HG03175 (cell line): ENCODE data around the gene GPR141.
A peak's percentile ranks its signal among the peaks of the same experiment; 100 is the strongest.

Experiments used
- ATAC-seq: cut with Tn5 transposase; IDR thresholded peaks from one replicate; pipeline ENCODE4 v1.9.1; 2021; ENCODE audit warnings: mild to moderate bottlenecking, moderate library complexity; ENCODE audit not compliant: unreplicated experiment

GPR141 gene, protein sequence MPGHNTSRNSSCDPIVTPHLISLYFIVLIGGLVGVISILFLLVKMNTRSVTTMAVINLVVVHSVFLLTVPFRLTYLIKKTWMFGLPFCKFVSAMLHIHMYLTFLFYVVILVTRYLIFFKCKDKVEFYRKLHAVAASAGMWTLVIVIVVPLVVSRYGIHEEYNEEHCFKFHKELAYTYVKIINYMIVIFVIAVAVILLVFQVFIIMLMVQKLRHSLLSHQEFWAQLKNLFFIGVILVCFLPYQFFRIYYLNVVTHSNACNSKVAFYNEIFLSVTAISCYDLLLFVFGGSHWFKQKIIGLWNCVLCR

DNA sequence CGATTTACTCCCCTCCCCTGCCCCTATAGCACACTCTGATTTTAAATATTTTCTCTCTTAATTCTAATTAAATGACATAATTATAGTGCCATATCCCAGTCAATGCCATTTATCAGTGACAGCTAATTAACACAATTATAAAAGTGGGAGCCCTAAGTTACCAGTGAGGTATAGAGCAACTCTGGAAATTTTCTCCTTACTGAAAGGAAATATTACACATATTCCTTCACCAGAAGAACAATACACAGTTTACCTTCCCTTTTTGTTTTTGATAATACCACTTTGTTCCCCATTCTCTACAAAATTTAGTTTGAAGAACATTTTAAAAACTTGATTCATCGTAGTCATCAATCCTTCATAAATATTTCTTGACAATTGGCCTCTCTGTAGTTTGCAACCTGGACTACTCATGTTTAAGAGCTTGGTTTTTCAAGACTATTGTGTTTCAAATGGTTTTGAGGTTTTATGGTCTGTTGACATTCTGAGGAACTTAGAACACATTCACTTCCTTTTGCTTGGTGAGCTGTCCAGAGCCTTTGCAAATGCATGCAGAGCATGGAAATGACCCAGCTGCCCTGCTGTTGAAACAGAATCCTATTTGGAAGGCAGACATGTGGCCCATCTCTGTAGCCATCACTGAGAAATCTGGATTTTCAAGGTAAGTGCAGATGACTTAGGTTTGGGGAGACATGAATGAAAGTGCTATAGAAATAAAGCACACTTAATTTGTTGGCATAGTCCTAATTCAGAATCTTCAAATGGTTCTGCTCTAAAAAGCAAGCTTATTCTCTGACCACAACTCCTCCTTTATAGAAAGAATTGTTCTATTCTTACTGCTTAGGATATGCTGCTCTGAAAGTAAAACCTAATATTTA is at the start of gene GPR141:
GPR141 (plus strand) TSS at position 521 of the 875 bp plus-strand sequence. CDS start 56,628 bp downstream, outside the sequence.
- ATAC-seq = peak; percentile 92

DNA sequence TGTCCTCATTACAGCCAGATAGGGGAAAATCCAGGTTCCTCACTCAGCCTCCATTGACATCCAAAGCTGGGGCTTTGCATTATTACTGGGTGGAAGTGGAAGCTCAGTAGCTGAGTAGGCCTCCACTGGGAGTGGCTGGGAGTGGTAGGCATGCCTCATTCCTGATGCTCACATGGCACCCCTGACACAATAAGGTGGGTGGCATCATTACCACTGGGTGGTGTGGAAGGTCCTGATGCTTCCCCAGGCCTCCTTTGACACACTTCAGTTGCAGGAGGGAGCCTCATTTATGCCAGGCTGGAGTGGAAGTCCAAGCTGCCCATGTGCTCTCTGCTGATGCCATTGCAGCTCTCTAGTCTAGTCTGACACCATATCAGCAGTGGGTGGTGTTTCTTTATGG is 48.2 kb upstream of the GPR141 start:
- no peak for ATAC-seq

DNA sequence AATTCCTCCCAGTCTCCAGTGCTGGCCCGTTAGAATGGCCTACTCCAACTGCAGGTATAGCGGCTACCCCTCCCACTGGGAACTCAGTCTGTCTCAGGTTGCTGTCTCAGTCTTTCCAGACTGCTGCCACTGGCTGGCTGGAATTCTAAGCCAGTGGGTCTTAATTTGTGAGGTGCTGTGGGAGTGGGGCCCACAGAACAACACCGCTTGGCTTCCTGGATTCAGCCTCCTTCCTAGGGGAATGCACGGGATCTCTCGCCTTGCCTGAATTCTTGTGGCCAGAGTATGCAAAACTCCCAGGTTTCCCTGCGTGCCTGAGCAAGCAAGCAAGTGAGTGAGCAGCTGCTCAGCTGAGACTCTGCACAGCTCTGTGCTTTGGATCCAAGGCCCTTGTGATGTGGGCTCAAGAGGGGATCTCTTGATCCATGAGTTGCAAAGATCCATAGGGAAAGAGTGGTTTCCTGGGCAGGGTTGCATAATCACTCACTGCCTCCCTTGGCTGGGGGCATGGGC is 41.5 kb upstream of the GPR141 start:
- ATAC-seq = no peak

DNA sequence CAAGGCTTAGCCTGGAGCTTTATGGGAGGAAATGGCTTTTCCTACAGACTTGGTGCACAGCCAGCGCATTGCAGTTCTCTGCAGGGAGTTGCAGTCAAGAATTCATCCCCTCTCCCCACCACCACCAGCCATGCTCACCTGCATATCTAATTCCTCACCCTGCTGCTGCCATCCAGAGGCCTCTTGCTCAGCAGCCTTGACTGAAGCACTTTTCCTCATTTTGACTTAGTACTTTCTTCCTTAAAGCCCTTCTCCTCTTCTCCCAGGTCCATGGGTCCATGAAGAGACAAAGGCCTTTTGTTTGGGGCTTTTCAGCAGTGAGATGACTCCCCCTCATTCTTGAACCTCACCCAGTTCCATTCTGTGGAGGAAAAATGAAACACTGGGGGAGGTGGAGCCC is 39.7 kb upstream of the GPR141 start:
- no peak for ATAC-seq

DNA sequence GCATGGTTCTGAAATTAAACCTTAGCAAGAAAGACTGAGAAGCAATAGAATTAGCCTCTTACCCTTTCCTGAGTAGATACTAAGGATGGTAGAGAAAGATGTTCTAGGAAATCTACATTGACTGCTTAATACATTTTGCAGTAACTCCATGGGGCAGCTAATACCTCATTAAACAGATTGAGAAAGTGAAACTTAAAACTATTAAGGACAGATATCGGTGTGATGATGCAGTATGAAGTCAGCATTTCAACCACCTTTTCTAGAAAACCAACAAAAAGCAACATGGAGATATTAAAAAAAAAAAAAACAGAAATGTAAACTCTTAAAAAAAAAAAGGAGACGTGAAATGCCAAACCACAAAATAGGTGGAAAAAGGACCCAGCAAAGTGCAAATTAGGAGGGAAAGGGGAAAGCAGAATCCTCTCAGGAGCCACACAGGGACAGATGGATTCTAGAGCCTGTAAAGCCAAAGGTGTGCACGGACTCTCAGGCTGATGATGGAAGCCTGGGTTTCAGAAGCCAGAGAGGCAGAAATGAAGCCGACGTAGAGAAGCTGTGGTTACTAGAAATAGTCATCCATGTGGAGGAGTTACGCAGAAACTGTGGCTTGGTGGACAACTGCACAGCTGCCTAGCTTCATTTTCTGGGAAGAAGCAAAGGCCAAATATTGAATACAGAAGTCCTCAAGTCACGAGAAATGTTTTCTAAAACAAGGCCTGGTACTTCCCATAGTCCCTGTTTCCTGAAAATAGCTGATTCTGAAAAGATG is 38.1 kb upstream of the GPR141 start:
- ATAC-seq = no peak

DNA sequence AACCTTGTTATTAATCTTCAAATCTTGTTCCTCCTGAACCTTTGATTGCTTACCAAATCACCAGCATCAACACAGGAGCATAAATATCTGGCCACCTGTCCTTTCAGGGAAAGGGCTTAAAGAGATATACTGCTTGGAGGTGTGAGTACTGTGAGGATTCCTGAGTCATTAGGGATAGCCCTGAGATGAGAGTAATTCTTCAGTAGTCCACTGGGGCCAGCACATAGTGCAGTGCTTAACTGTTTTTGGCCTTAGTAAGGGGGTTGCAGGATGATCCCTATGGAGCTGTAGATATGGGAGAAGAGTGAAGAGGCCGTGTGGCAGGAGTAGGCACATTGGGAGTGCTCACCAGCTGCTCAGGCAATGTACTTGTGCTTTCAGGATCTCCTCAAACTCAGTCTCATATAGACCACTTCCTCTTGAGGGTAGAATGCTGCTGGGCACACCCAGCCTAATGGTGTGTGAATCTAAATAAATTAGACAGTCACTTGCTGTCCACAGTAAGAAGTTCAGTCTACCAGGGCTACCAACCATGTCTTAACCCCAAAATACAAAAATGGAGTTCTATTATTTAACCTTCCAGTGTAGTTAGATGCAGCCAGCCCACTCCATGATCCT is 26.5 kb upstream of the GPR141 start:
- ATAC-seq = peak; percentile 92

DNA sequence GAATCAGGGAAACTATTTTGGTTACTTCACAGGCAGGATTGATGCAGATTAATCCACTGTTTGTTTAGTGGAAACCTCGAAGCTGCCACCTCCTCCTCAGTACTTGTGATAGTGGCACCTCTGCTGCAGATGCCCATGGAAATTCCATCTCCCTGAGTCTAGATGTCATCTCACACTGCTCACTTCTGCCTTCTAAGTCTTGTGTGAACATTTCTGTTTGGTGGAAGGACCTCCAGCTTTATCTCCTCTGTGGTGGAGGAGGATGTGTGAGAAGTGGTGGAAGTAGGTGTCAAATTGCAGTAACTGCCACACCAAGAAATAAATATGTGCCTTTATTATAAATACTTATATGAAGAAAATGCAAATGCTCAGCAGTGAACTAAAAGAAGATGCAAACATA is 25.8 kb upstream of the GPR141 start:
- ATAC-seq = no peak

DNA sequence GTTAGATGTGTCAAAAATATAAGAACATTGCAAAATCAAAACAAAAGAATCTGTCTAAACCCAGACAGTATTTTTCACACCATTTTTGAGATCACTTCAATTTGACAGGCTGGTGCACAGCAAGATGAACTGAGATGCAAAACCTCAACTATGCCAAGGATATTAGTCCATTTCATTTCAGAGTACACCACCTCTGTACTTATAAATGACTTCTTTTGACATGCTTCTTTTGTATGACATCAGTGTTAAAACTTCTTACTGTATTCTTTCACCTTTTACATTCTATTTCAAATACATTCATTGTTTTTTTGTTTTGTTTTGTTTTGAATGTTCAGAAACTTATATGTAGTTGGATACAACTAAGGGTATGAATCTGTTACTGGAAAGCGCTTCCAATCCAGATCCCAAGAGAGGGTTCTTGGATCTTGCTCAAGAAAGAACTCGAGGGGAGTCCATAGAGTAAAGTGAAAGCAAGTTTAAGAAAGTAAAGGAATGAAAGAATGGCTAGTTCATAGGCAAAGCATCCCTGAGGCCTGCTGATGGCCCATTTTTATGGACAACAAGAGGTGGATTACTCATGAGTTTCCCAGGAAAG is 23.5 kb upstream of the GPR141 start:
- ATAC-seq = no peak

DNA sequence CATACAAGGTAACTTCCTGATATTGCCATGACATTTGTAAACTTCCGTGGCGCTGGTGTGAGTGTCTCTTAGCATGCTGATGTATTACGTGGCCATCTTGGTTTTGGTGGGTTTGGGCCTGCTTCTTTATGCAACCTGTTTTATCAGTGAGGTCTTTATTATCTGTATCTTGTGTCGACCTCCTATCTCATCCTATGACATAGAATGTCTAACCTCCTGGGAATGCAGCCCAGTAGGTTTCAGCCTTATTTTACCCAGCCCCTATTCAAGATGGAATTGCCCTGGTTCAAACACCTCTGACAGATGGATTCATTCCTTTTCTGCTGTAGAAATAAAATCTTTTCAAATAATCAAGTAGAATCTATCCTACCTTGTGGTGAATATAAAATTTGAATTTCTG is 23.0 kb upstream of the GPR141 start:
- ATAC-seq = no peak

DNA sequence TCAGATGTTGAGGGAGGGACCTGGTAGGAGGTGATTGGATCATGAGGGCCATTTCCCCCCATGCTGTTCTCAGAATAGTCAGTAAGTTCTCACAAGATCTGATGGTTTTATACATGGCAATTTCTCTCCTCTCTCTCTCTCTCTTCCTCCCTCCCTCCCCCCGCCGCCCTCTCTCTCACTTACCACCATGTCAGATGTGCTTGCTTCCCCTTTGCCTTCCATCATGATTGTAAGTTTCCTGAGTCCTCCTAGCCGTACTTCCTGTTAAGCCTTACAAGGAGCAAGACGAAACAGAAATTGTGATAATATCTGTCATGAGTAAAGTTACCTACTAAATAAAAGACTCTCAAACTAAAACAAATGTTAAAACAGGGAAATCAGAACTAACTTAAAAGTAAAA is 19.9 kb upstream of the GPR141 start:
- ATAC-seq = no peak

DNA sequence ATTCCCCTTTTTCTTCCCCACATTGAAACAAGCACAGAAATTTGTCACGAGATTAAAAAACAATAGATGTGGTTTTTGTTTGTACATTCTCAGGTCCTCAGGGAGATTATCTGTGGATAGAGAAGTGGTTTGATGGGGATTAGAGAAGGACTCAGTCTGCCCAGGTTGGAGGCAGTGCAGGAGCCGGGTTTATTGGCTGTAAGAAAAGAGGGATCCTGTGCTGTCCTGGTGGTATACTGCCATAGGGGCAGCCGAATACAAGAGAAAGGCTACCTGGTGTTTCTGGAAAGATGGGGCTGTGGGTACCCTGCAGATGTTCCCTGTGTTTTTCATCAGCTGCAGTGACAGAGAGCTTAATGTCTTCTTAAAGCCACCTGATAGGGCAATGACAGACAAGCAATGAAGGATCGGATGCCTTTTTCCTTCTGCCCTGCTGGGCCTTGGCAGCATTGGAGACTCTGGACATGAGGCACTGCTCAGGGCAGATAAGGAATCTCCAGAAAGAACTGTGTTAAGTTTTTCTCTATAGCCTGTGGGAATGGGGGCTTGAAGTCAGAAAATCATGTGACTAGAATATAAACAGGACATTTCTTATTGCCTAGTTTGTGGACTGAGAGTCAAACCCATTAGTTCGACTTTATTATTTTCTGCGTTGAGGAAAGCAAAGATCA is 18.1 kb upstream of the GPR141 start:
- no peak for ATAC-seq

DNA sequence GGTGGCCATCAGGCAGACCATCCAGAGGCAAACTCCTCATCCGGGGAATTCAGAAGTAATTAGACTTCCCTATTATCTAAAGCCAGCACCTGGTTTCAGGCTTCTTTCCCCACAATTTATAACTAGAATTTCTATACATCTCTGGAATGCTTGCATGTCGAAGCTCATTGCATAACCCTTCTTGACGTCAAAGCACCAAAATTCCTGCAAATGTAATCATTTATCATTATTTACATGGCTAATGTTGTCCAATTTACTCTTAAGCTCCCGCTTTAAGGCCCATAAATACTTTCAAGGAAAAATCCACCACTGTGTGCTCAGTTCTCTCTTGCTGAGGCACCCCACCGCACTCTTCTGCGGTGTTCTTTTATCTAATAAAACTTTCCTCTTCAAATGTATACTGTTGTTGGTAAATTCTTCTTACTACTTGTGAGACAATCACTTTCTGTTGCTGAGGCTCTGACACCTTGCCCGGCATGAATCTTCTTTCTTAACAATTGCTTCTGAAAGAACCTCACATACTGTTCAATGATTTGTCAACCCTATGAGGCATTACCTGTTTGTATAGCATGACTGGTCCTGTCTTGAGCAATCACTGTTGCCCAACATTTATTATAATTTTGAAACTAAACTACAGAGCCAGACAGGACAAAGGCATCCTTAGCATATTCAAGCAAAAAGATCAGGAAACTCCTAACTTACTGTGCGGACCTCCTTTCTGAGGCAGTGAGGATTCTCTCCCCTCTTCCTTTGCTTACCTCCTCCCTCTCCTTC is 17.4 kb upstream of the GPR141 start:
- ATAC-seq = no peak

DNA sequence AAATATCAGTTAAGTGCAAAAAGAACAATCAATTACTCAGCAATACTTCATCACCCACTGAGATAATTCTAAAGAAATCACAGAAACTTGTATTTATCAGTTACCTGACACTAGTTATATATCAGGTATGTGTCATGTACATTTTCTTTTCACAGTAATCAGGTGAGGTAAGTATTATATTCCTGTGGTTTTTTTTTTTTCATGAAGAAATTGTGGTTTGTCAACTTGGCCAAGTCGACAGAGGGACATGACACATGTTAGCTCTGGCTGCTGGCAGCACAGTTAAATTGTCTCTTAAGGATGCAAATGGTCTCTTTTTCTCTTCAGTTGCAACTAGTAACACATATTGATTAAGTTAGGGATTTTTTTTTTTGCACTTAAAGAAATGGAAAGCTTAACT is 13.7 kb upstream of the GPR141 start:
- peak; percentile 38 for ATAC-seq

DNA sequence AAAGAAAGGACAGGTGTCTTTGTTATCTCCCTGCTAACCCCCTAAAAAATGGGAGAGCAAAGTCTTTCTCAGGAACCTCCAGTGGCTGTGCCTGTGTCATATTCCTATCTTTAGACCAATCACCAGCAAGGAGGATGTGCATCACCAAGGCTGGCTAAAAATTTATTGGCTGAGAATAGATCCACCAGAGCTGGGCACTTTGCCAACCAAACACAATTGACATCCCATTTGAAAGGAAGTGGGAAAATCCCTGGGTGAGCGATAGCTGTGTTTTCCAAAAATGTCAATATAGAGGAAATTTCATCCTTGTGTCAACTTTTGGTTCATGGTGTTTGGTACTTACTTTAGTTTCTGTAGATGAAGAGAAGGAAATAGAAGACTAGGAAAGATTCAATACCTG is 13.1 kb upstream of the GPR141 start:
- no peak for ATAC-seq

DNA sequence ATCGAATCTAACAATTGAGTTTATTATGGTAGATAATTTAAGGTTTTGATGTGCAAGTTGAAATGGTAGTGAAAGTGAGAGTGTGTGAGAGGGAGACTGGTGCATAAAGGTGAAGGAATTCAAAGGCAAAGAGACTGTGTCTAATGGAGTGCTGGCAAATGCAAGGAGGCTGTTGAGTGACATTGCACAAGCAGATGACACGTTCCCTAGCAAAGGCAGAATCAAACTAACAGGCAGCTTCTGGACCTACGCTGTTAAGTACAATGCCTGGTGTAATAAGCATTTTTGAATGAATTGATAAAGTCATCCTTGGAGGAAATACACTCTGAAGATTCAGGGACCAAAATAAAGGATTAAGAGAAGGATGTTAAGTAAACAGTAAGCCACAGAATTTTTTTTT is 11.7 kb upstream of the GPR141 start:
- no peak for ATAC-seq

DNA sequence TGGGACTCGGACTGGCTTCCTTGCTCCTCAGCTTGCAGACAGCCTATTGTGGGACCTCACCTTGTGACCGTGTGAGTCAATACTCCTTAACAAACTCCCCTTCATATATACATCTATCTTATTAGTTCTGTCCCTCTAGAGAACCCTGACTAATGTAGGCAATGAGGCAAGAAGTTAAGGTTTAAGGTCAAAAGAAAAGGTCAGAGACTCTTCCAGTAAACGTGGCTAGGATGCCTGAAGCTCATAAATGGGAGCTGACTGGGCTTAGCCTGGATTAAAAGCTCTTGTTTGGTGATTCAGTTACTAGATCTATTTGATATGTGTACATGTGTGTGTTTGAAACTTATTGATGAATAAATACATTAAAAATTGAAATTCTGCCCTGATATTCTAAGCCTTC is 10.6 kb upstream of the GPR141 start:
- ATAC-seq = no peak

DNA sequence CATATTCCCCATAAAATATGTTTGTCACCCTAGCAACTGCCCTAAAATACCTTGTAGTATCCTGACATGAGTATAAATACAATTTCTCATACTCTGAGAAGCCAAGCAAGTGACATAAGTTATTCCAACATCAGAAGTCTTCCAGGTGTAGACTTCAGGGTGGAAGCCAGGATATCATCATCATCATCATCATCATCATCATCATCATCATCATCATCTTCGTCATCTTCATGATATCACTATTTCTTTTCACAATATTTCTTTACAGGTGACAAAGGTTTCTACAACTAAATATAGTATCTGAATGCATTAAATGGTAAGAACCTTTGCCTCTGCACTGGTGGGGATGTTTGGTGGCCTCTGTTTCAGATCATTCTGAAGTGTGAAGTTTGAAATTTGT is 10.0 kb upstream of the GPR141 start:
- no peak for ATAC-seq

DNA sequence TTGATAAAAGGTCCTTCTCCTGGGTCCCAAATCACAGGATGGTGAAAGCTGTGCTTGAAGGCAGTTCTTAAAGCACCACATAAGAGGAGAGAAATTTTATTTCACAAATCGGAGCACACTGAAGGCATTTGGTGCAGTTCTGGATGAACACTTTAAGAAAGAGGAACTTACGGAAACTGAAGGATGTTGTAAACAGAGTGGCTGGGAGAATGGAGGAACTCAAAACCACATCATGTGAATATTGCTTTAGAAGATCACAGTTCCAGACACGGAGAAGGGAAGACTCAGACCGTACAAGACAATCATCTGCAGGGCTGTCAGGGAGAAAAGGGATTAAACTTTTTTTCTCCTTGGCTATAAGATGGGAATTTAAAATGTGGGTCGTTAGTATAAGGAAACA is 9.0 kb upstream of the GPR141 start:
- ATAC-seq = no peak

DNA sequence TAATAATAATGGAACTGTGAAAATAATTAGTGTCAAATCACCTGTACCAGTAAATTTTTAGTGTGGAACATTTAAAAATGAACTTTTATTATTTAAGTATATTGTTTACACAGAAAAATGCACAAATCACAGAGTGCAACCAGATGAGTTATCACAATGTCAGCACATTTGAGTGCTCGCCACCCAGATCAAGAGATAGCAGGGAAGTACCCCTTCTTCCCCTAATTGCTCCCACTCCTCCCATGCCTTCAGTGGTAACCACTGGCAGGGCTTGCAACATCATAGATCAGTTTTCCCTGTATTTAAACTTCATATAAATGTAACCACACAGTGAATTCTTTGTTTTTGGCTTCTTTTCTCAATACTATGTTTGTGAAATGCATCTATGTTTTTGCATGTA is 7.8 kb upstream of the GPR141 start:
- ATAC-seq = no peak
